GM12872 (cell line): Measurements from ENCODE around the gene TET3.

ENCODE experiments used
- CTCF ChIP-seq: IDR thresholded peaks from 3 replicates; pipeline ENCODE4 v1.5.1; 2011; ENCODE audit warnings: low read depth, mild to moderate bottlenecking, low read length, moderate library complexity; ENCODE audit not compliant: insufficient read depth

TET3 gene

GRCh38 chr2:73944714-73945113, 40.0 kb upstream of the TET3 start:
- TF ChIP-seq CTCF, result no peak

GRCh38 chr2:73946215-73946614, 38.5 kb upstream of the TET3 start:
- TF ChIP-seq CTCF, result no peak

GRCh38 chr2:73946666-73947065, 38.0 kb upstream of the TET3 start:
- no peak for TF ChIP-seq CTCF

- no peak for TF ChIP-seq CTCF
Measured at GRCh38 chr2:73947412-73948018, 37.2 kb upstream of the TET3 start.

GRCh38 chr2:73949802-73950201, 34.9 kb upstream of the TET3 start:
- no peak for TF ChIP-seq CTCF

- TF ChIP-seq CTCF, result no peak
Measured at GRCh38 chr2:73952499-73953446, 31.9 kb upstream of the TET3 start.

GRCh38 chr2:73956218-73956865, 28.4 kb upstream of the TET3 start:
- TF ChIP-seq CTCF, result no peak
